ENCODE data around the gene CCDC169. TPM values are rescaled to one million over a fixed set of nuclear protein-coding genes. Genes with fewer than 3 reads are reported as not detected.

Gene CCDC169
- total and polyA plus RNA-seq, 2 donors (not counting 1 experiment from before 2014, with no cell fraction given): 0.07 TPM; not detected in 1

- no peak overlapping the region for H3K27ac Mint-ChIP-seq
Measured at GRCh38 chr13:36258831-36259230, 38.8 kb downstream of the CCDC169 start.

GRCh38 chr13:36251526-36251925 lies 46.1 kb downstream of the CCDC169 start:
- no peak overlapping the region for H3K4me3 Mint-ChIP-seq

More at GRCh38 chr13:36258831-36259230, 38.8 kb downstream of the CCDC169 start:
- H3K27me3 Mint-ChIP-seq: no peaks in the 10 kb centered on the region
- intact Hi-C loops (cut with micrococcal nuclease): no loop called here
- Histone ChIP-seq H3K79me2 (ENCODE audit: control insufficient read depth, insufficient read depth, low read length) (no peaks in the 10 kb centered on the region), H3K9ac (ENCODE audit: low read length) (no peak overlapping the region), H3K4me2 (replicated peaks; ENCODE audit: low read depth, low read length, poor library complexity, severe bottlenecking) (no peak overlapping the region), H2AFZ (ENCODE audit: insufficient read depth, low read depth, low read length, poor library complexity, severe bottlenecking) (no peak overlapping the region), H3K27ac (ENCODE audit: low read length in 2 of 2) (no peak overlapping the region), H3K9me3 (ENCODE audit: control extremely low read depth in 1 of 3, control insufficient read depth in 2 of 3, insufficient read depth in 1 of 3, low read length in 2 of 3) (peaks cover 0 to 10% (median 0%) of the 10 kb centered on the region in 3 donors), H3K36me3 (replicated peaks in 1 of 2; ENCODE audit: control extremely low read depth in 1 of 2, control insufficient read depth in 1 of 2, extremely low read depth in 1 of 2, insufficient read depth in 2 of 2, low read length in 1 of 2) (no peaks in the 10 kb centered on the region), H4K20me1 (ENCODE audit: control insufficient read depth, insufficient read depth, low read length, poor library complexity, severe bottlenecking) (no peaks in the 10 kb centered on the region), H3K4me3 (ENCODE audit: control extremely low read depth in 1 of 5, extremely low read depth in 1 of 5, insufficient read depth in 1 of 5, low read depth in 2 of 5, low read length in 4 of 5) (no peak overlapping the region), H3K27me3 (replicated peaks in 1 of 4; ENCODE audit: control extremely low read depth in 1 of 4, control insufficient read depth in 3 of 4, insufficient read depth in 4 of 4, low read length in 3 of 4) (no peaks in the 10 kb centered on the region), H3K4me1 (ENCODE audit: control insufficient read depth in 2 of 2, insufficient read depth in 2 of 2, low read length in 2 of 2) (no peaks in the 10 kb centered on the region)
- no peaks in the 10 kb centered on the region for H3K9me3 Mint-ChIP-seq (ENCODE audit: insufficient read depth)
- ATAC-seq (ENCODE audit: low read depth) (no peak), DNase-seq (no peak)
- 96% methylated on average over 7 of the region's 8 CpGs for WGBS (ENCODE audit: insufficient coverage)
- ChIA-PET POLR2A (no interaction called here), CTCF (no interaction called here)
- no peaks in the 10 kb centered on the region for H3K4me1 Mint-ChIP-seq
- H3K4me3 Mint-ChIP-seq: no peak overlapping the region
- TF ChIP-seq CTCF (IDR thresholded peaks at IDR 0.05) (no peak), EZH2 (IDR thresholded peaks at IDR 0.05; ENCODE audit: borderline replicate concordance, insufficient read depth, low read depth, low read length, poor library complexity, severe bottlenecking) (no peak)

More at GRCh38 chr13:36251526-36251925, 46.1 kb downstream of the CCDC169 start:
- peaks cover 0 to under 1% (median 0%) of the 10 kb centered on the region in 3 donors for H3K9me3 ChIP-seq (ENCODE audit: control extremely low read depth in 1 of 3, control insufficient read depth in 2 of 3, insufficient read depth in 1 of 3, low read length in 2 of 3)
- no peak overlapping the region for H2AFZ ChIP-seq (ENCODE audit: insufficient read depth, low read depth, low read length, poor library complexity, severe bottlenecking)
- CTCF ChIA-PET: no interaction called here
- Mint-ChIP-seq H3K27me3 (no peaks in the 10 kb centered on the region), H3K4me1 (no peaks in the 10 kb centered on the region), H3K27ac (no peak overlapping the region), H3K9me3 (ENCODE audit: insufficient read depth) (peaks cover 4% of the 10 kb centered on the region)
- H3K79me2 ChIP-seq (ENCODE audit: control insufficient read depth, insufficient read depth, low read length): no peaks in the 10 kb centered on the region
- POLR2A ChIA-PET: no interaction called here
- DNase-seq (no peak), ATAC-seq (ENCODE audit: low read depth) (no peak)
- H3K27me3 ChIP-seq (replicated peaks in 1 of 4; ENCODE audit: control extremely low read depth in 1 of 4, control insufficient read depth in 3 of 4, insufficient read depth in 4 of 4, low read length in 3 of 4): no peaks in the 10 kb centered on the region
- no peak overlapping the region for H3K4me3 ChIP-seq (ENCODE audit: control extremely low read depth in 1 of 5, extremely low read depth in 1 of 5, insufficient read depth in 1 of 5, low read depth in 2 of 5, low read length in 4 of 5)
- no peaks in the 10 kb centered on the region for H4K20me1 ChIP-seq (ENCODE audit: control insufficient read depth, insufficient read depth, low read length, poor library complexity, severe bottlenecking)
- H3K4me2 ChIP-seq (replicated peaks; ENCODE audit: low read depth, low read length, poor library complexity, severe bottlenecking): no peak overlapping the region
- intact Hi-C loops (cut with micrococcal nuclease): no loop called here
- TF ChIP-seq CTCF (IDR thresholded peaks at IDR 0.05) (no peak), EZH2 (IDR thresholded peaks at IDR 0.05; ENCODE audit: borderline replicate concordance, insufficient read depth, low read depth, low read length, poor library complexity, severe bottlenecking) (no peak)
- no peak overlapping the region for H3K9ac ChIP-seq (ENCODE audit: low read length)
- no peaks in the 10 kb centered on the region for H3K36me3 ChIP-seq (replicated peaks in 1 of 2; ENCODE audit: control extremely low read depth in 1 of 2, control insufficient read depth in 1 of 2, extremely low read depth in 1 of 2, insufficient read depth in 2 of 2, low read length in 1 of 2)
- H3K27ac ChIP-seq (ENCODE audit: low read length in 2 of 2): no peak overlapping the region
- no peaks in the 10 kb centered on the region for H3K4me1 ChIP-seq (ENCODE audit: control insufficient read depth in 2 of 2, insufficient read depth in 2 of 2, low read length in 2 of 2)

Data from B cell (primary cell).